C1 segment of cervical spinal cord (tissue), 14 donors: Measurements from ENCODE around the gene TOGARAM2.

ENCODE experiments used
- DNase-seq, 14 donors: peaks; one replicate each; lab custom pipeline; 2025; lab: John Stamatoyannopoulos, UW

TOGARAM2 gene

DNA sequence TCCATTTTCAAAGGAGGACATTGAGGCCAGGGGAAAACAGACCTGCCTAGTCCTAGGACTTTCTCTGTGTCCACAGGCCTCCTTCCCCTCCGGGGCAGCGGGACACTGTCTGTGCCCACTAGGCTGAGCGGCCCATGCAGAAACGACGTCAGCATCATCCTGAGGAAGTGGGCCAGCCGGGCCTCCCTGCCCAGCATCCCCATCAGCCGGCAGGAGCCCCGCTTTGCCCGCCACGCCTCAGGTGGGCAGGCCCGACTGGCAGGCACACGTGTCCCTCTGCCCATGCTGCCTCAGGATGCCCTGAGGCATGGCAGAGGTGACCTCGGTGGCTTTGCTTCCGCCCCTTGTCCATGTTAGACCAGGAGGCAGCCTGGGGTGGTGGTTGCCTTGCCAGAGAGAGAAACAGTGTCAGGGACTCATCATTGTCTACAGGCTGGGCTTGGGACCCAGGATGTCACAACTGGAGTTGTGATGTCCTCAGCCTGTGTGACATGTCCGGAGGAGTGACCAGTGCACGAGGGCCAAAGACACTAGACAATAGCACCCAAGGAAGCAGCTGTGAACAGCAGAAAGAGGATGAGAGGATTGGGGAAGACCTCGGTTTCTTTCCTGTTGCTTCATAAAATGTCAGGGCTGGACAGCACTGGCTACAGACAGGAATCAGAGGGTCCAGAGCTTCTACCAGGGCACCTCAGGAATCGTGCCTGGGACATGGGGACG, 36.8 kb downstream of the TOGARAM2 start:
- DNase-seq: no peak

DNA sequence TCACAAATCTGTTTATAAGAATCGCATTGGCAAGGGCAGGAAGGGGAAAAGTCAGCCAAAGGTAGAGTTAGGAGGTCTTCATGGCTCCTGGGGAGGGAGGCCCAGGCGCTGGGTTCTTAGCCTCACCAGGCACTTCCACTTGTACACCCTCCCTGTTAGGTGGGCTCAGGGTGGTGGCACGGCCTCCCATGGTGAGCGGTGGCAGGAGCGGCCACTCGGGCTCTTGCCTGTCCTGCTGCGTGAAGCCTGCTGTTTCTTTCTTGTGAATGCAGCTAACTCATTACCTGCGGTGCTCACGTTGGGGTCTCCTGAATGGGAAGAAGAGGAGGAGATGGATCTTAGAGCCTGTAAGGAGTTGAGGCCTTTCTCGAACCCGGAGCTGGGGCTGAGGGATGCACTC, 40.8 kb downstream of the TOGARAM2 start:
- no peak for DNase-seq

DNA sequence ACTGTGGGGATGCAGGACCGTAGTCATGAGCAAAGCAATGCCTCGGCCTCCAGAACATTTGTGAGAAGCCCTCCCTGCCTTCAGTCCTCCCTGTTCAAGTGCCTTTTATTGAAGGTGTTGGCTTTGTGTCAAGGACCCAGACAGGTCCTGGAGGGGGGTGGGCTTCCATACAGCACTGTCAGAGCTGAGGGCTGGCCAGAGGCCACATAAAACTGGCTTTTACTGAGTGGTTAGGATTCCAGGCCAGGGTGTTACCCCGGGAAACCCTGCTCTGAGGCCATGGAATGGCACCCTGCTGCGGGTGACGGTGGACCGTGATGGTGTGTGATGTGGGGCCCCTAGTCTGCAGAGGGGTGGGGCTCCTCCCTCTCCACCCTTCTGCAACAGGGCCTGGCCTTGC, 41.6 kb downstream of the TOGARAM2 start:
- DNase-seq: peak in 8 of 14 donors; percentile 4 to 65 (median 28)

DNA sequence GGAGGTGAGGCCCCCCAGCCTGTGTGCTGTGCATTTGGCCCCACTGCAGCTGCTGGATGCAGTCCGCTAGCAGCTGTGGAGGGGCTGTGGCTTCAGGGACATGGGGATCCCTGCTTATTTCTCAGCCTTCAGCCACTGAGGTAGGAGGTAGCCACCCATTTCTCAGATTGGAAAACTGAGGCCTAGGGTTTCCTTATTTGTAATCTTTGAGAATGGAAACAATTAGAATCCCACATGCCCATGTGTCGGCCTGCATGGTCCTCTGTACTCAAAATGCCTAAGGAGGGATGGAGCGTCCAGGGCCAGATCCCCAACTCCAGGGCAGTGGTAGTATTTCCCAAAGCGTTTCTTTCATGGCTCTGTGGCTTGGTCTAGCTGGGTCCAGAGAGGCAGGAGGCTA, 42.1 kb downstream of the TOGARAM2 start:
- DNase-seq: no peak

DNA sequence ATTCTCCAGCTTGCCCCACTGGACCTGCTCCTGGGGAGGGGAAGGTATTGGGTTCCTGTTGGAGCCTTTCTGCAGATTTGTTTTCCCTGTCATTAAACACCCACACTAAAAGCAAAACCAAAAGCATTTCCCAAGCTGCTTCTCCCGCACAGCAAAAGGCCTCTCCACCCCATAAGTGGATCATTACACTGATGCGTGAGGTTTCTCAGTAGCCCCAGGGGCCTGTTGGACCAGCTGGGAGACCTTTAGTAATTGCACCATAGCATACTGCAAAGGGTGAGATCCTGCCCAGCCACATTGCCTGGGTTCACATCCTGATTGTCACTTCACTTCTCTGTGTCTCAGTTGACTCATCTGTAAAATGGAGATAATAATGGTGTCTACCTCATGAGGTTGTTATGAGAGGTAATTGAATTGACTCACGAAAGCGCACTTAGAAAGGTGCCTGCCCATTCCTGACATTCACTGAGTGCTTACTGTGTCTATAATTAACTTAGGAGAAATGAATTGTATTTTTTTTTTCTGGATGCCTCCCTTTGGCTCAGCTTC, 43.9 kb downstream of the TOGARAM2 start:
- DNase-seq: no peak

DNA sequence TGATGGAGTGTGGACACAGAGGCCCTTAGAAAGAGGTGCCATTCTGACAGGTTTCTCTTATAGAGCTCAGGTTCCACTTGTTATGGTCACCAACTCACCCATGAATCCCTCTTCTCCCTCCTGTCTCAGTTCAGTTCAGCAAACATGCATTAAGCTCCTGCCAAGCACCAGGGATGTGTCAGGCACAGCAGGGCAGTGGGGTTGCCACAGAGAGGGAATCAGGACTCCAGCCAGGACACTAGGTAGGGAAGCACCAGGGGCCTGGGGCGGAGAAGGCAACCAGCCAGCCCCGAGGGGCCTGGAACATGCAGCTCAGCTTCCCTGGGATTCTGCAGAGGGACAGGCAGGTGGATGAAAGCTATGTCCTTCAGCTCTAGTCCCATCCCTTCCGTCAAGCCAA, 44.6 kb downstream of the TOGARAM2 start:
- DNase-seq: no peak

DNA sequence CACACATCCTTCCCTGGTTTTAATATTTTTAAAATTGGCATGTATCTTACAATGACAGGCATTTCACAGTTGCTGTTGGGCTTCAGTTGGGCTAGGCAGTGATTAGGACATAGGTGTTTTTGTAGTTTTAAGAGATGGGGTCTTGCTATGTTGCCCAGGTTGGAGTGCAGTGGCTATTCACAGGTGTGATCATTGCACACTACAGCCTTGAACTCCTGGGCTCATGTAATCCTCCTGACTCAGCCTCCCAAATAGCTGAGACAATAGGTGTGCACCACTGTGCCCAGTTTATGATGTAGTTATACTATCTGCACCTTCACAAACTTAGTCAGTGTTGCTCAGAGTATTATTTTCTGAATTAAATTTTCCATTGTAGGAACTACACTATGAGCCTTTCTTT, 49.9 kb downstream of the TOGARAM2 start:
- no peak for DNase-seq

DNA sequence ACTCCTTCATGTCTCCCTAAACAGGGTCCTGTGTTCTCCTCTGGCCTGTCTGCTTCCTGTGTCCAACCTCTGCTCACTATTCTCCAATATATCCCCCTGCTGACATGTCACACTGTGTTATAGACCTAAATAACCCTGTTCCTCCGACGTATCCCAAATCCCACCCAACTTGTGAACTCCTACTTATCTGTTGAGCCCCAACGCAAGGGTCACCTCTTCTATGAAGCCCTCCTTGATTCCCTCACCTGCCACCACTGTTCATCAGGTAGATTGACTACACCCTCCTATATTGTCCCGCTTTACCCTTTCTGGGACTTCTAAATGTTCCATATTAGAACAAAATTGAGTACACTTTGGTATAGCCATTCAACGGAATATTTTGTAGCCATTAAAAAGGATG, 51.1 kb downstream of the TOGARAM2 start:
- no peak for DNase-seq

DNA sequence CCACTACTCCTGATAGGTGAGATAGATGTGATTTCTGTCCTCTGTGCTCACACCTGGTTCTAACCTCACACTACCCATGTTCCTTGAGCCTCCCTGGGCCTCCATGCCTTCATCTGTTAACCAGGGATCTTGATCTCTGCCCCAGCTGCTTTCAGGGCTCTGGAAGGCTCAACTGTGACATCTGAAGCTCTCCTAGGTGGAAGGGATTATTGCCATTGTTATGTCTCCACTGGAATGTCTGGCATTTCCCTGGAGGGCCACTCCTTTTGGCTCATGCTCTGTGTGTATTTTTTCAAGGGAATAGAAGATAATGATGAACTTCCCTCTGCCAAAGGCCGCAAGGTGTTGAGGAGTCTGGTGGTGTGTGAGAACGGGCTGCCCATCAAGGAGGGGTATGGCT, 52.1 kb downstream of the TOGARAM2 start:
- DNase-seq: no peak

DNA sequence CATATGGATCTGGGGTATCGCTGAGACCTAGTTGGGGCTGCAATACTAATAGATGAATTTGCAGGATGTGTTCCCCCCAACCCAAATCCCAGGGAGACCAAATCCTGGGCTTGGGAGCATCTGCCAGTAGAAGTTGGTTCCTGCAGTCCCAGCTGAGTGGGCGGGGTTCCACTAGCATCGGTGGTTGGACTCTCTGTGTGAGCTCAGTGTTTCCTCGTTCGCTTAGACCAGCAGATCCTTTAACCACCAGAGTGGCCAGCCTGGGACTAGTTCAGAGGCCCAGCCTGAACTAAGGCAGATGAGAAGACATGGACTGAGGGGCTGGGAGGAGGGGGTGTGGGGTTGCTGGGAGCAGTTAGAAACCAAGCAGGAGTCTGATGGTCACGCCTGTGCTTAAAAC, 52.6 kb downstream of the TOGARAM2 start:
- no peak for DNase-seq

DNA sequence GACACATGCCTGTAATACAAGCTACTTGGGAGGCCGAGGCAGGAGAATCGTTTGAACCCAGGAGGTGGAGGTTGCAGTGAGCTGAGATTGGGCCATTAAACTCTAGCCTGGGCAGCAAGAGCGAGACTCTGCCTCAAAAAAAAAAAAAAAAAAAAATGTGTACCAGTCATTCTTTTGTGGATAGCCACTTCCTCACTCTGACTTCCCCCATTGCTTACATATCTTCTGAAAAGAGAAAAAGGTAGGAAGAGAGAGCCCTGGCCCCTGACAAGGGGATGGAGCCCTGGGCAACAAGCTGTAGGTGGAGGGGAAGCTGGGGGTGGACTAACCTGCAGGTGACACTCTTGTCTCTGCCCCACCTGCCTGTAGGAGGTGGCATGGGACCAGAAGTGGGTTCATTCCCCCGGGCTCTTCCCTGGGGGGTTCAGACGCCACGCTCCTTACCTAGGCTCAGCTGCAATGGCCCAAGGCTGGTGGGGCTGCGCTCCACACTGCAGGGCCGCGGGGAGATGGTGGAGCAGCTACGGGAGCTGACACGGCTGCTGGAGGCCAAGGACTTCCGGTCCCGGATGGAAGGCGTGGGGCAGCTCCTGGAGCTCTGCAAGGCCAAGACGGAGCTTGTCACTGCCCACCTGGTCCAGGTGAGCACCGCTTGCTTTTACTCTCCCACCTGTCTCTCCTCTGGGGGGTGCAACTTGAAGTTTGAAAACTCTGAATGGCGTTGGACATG, 54.1 kb downstream of the TOGARAM2 start:
- no peak for DNase-seq

DNA sequence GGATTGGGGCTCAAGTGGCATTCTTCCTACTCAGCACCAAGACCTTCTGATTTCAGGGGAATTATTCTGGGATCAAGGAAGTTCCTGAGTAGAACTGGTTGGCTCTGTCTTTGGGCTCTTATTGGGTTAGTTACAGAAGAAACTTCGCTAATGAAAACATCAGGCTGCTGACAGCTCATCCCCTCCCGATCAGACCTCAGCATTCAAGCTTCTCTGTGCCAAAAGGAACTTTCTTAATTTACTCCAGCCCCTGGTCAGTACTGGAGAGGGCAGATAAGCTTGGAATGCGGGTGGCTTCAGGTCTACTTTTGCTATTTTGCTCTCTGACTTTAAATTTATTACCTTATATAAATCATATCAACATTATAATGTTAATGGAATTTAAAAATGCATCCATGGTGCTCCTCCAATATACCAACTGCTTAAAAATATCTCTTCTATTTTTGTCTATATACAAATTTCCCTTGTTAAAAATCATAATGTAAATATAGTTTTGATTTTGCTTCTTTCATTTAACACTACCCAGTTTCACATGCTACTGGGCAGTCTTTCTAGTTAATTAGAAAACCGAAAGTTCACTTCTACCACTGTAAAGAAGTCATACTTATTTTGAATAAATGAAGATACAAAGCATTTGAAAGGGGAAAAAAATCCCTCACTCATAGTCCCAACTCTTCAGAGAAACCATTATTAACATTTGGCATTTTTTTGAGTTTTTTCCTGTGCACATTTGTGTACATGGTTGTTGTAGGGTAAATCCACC, 58.8 kb downstream of the TOGARAM2 start:
- DNase-seq: no peak

DNA sequence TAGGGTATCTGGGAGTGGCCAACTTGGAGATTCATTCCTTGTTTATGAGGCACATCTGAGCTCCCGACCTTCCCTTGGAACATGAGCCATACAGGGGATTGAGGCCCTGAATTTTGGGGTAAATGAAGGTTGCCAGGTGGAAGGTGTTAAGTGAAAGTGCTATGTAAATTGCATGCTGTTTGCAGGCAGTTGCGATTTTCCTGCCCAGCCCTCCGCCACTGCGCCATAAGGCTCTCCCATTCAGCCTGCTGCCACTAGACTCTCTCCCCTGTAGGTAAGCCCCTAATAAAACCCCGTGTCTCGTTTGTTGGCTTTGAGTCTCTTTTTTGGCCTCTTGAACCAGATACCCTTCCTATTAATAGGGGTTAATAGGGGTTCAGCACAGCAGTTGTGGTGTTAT, 59.5 kb downstream of the TOGARAM2 start:
- no peak for DNase-seq

DNA sequence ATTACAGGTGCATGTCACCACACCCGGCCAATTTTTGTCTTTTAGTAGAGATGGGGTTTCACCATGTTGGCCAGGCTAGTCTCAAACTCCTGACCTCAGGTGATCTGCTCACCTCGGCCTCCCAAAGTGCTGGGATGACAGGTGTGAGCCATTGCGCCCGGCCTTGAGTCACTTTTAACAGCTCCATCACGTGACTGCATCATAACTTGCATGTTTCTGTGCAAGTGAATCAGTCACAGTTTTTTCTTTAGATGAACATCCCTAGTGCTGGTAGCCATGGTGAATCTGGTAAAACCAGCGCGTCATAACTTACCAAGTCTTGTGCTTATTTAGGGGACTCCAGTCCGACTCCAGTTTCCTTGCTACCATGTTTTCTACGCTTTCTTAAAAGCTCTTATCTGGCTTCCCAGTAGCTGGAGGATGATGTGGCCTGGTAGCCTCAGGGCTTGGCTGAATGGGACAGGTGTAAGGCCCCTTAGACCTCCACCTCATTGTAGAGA, 60.1 kb downstream of the TOGARAM2 start:
- no peak for DNase-seq

DNA sequence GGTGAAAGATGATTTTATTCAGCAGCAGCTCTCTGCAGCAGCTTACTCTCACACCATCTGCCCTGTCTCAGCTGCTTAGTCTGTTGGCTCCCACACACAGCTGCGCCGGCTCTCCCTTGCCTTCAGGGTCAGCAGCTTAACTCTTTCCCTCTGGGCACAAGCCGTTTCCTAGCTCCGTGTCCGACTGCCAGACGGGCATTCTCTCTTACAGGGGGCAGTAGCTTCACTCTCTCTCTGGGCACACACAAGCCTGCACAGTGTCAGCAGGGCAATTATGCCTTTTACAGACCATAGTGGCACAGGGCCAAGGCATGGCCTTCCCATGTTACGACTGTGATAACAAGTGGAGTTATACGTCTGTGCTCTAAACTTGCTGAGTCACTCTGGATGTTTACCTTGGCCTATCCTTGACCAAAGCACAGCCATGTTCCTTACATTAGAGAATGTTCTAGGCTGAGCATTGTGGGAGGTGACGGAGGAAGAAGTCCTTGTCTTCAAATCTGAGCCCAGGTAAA, 61.5 kb downstream of the TOGARAM2 start:
- no peak for DNase-seq

DNA sequence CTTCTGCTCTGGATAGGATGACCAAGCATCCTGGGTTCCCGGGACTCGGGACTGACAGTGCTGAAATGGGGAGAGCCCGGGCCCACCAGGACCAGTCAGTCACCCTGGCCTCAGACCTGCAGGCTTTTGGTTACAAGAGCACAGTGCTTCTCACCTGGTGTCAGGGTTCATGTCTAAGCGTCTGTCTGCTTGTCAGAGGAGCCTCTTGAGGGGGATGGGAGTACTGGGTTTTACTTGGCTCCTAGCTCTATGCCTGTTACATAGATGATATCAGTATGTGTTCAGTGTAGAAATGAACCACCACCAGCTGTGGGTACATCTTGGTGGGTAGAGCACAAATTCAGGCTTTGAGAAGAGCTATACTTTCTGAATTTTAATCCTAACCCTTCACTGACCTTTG, 63.4 kb downstream of the TOGARAM2 start:
- DNase-seq: no peak

DNA sequence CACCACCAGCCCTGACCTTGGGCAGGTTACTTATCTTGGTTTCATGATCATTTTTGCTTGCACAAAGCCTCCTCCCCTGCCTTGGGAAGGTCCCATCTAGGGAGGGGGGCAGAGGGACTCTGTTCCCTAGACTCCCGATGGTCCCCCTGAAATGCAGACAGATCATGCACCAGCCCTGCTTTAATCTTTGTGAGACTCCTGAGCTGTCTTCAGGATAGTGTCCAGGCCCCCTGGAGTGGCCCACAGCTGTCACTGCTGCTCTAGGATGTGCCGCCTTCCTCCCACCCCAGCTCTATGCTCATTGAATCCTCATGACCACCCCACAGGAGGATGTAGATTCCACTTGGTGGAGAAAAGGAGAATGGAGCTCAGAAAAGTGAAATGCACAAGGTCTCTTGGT, 65.2 kb downstream of the TOGARAM2 start:
- no peak for DNase-seq

DNA sequence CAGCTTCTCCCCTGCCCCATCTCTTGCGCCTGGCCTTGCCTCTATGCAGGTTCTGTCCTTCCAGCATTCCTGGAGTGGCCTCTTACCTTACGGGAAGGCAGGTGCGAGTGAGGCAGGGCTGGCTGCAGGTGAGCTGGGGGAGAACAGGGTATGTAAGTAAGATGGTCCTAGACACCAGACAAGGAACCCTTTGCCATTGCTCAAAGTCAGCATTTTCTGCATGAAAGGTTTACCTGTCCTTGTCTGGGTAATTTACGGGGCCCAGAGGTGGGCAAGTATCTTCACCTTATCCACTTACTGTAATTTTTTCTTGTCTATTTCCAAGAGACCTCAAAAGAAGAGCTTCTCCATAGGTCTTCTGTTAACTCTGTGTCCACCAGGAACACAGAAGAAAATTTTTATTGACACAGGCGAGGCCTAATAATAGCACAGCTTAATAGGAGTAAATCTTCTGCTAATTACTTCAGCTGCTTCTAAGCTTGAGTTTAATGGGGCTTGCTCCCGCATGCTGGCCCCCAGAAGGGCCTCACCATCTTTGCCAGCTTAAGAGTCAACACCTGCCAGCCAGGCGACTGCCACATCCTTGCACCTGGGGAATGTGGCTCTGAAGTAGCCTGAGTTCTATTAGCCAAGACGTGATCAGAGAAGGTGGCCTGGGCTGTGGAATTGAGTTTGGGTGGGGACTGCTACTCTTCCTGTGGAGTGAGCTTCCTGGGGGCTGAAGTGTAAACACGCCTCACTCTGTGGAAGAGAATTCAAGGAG, 66.2 kb downstream of the TOGARAM2 start:
- DNase-seq: no peak

DNA sequence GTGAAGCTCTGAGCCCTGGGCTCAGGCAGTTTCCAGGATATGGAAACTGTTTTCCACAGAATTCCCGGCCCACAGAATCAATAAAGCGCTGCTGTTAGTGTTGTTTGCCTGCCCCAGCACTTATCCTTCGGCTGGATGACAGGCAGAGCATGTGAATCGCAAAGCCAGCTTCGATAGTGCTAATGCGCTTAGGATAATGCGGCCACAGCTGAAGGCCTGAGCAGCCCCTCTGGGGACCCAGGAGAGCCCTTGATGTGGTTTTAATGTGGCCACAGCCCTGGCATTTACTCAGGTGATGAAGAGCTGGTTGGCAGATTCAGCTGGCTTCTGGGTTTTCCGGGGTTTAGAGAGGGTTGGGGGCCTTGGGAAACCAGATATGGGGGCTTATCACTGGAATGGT, 69.5 kb downstream of the TOGARAM2 start:
- no peak for DNase-seq

DNA sequence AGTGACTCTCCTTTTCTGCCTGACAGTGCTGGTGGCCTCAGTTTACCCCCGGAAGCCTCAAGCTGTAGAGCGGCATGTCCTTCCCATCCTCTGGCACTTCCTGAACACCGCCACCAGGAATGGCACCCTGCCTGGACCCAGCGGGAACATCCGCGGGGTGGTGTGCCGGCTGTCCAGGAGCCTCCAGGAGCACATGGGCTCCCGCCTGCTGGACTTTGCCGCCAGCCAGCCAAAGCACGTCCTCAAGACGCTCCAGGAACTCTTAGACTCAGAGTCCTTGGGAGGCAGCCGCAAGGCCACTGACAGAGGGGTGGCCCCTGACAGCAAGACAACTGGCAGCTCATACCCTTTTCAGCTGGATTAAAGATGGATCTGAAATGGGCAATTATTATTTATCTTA, 70.6 kb downstream of the TOGARAM2 start:
- no peak for DNase-seq

DNA sequence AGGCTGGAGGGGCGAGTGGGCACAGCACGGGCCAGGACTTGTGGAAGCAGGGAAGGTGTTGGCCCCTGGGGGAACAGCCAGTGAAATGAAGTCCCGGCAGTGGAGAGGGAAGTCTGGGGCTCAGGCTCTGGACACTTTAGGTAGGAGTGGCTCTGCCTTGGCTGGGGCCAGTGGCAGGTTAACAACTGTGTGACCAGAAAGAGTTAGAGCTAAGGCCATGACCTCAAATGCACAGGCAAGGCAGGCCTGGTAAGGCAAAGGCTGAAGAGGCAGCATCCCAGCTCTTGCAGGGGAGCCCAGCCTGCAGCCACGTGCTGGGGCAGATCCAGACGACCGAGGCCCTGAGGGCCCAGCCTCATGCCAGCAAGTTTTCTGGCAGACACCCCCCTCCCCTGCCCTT, 71.7 kb downstream of the TOGARAM2 start:
- DNase-seq: no peak
